Measurements from ENCODE around the gene FAM174C.

FAM174C gene

DNA sequence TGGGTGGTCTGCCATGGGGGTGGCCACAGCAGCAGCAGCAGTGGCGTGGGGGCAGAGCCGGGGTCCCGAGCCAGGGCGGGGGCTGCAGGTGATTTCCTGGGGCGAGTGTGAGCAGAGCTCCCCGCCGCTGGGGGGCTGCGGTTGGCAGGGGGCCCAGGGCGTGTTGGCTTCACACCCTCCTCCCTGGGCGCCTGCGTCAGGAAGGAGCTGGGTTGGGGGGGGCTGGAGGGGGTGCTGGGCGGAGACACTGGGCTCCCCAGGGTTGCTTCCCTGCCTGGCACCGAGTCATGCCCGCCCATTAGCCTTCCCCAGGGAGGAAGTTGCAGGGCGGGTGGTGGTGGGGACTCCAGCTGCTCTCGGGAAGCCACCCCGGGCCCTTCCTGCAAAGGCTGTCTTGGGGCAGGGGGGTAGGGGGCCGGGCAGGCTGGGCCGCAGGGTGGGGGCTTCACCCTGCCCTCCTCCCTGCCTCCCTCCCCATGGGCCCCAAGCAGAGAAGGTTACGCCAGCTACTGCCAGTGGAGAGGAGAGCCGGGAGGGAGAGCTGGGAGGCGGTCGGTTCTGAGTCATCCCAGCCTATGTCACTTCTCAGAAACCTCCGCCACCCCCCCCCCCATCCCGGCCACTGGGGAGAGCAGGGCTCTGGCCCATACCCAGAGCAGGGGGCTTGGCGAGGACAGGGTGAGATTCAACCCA is 22.4 kb upstream of the FAM174C start (continued):
- TF ChIP-seq, protein P1, sequence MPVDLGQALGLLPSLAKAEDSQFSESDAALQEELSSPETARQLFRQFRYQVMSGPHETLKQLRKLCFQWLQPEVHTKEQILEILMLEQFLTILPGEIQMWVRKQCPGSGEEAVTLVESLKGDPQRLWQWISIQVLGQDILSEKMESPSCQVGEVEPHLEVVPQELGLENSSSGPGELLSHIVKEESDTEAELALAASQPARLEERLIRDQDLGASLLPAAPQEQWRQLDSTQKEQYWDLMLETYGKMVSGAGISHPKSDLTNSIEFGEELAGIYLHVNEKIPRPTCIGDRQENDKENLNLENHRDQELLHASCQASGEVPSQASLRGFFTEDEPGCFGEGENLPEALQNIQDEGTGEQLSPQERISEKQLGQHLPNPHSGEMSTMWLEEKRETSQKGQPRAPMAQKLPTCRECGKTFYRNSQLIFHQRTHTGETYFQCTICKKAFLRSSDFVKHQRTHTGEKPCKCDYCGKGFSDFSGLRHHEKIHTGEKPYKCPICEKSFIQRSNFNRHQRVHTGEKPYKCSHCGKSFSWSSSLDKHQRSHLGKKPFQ (tag by site-specific recombination; IDR thresholded peaks at IDR 0.05), result peak; percentile 94
- TF ChIP-seq KLF16 (tag by site-specific recombination; IDR thresholded peaks at IDR 0.05) (peak; percentile 37; the same call in 1 of the 2 replicates), ZBTB1 (tag by site-specific recombination; IDR thresholded peaks at IDR 0.05) (no peak), ZNF629 (tag by site-specific recombination; IDR thresholded peaks at IDR 0.05) (peak; percentile 60; the same call in 1 of the 2 replicates), KLF9 (tag by site-specific recombination; IDR thresholded peaks at IDR 0.05; ENCODE audit: low read depth) (no peak), ZNF175 (tag by site-specific recombination; IDR thresholded peaks at IDR 0.05) (no peak), ZNF423 (tag by site-specific recombination; IDR thresholded peaks at IDR 0.05) (peak; percentile 85), ZNF223 (tag by site-specific recombination; IDR thresholded peaks at IDR 0.05) (no peak), ZNF19 (tag by site-specific recombination; IDR thresholded peaks at IDR 0.05; ENCODE audit: low read depth) (no peak), ZNF324 (tag by site-specific recombination; IDR thresholded peaks at IDR 0.05) (no peak), MZF1 (tag by site-specific recombination; IDR thresholded peaks at IDR 0.05; ENCODE audit: borderline replicate concordance) (no peak), SCRT2 (tag by site-specific recombination; IDR thresholded peaks at IDR 0.05) (no peak), ZNF184 (tag by site-specific recombination; IDR thresholded peaks at IDR 0.05) (no peak), ZSCAN16 (tag by site-specific recombination; IDR thresholded peaks at IDR 0.05) (0 out of 2 replicates have a peak, but pooled peaks have one; percentile 59), GLIS1 (tag by site-specific recombination; IDR thresholded peaks at IDR 0.05) (peak; percentile 96), ZNF157 (tag by site-specific recombination; IDR thresholded peaks at IDR 0.05) (no peak), OSR2 (tag by site-specific recombination; IDR thresholded peaks at IDR 0.05) (peak; percentile 45; the same call in 1 of the 2 replicates), ZIC2 (tag by site-specific recombination; IDR thresholded peaks at IDR 0.05) (peak; percentile 94), HOXD13 (CRISPR knock-in tag; IDR thresholded peaks at IDR 0.05; ENCODE audit: borderline replicate concordance) (no peak), ZNF610 (tag by site-specific recombination; IDR thresholded peaks at IDR 0.05; ENCODE audit: borderline replicate concordance) (no peak), ZNF596 (tag by site-specific recombination; IDR thresholded peaks at IDR 0.05) (no peak), ZNF473 (tag by site-specific recombination; IDR thresholded peaks at IDR 0.05) (no peak), ZNF433 (tag by site-specific recombination; IDR thresholded peaks at IDR 0.05; ENCODE audit: low read depth) (no peak), ZNF830 (tag by site-specific recombination; IDR thresholded peaks at IDR 0.05; ENCODE audit: low read depth) (no peak), ZXDB (tag by site-specific recombination; IDR thresholded peaks at IDR 0.05) (peak; percentile 19; the same call in 1 of the 2 replicates), ZNF114 (tag by site-specific recombination; IDR thresholded peaks at IDR 0.05) (no peak), ZNF426 (tag by site-specific recombination; IDR thresholded peaks at IDR 0.05) (no peak), OVOL3 (tag by site-specific recombination; IDR thresholded peaks at IDR 0.05) (no peak)
- TF ChIP-seq, protein P2, sequence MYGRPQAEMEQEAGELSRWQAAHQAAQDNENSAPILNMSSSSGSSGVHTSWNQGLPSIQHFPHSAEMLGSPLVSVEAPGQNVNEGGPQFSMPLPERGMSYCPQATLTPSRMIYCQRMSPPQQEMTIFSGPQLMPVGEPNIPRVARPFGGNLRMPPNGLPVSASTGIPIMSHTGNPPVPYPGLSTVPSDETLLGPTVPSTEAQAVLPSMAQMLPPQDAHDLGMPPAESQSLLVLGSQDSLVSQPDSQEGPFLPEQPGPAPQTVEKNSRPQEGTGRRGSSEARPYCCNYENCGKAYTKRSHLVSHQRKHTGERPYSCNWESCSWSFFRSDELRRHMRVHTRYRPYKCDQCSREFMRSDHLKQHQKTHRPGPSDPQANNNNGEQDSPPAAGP (tag by site-specific recombination; IDR thresholded peaks at IDR 0.05), result peak; percentile 55; the same call in 1 of the 2 replicates
- TF ChIP-seq, protein P3, sequence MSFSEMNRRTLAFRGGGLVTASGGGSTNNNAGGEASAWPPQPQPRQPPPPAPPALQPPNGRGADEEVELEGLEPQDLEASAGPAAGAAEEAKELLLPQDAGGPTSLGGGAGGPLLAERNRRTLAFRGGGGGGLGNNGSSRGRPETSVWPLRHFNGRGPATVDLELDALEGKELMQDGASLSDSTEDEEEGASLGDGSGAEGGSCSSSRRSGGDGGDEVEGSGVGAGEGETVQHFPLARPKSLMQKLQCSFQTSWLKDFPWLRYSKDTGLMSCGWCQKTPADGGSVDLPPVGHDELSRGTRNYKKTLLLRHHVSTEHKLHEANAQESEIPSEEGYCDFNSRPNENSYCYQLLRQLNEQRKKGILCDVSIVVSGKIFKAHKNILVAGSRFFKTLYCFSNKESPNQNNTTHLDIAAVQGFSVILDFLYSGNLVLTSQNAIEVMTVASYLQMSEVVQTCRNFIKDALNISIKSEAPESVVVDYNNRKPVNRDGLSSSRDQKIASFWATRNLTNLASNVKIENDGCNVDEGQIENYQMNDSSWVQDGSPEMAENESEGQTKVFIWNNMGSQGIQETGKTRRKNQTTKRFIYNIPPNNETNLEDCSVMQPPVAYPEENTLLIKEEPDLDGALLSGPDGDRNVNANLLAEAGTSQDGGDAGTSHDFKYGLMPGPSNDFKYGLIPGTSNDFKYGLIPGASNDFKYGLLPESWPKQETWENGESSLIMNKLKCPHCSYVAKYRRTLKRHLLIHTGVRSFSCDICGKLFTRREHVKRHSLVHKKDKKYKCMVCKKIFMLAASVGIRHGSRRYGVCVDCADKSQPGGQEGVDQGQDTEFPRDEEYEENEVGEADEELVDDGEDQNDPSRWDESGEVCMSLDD (tag by site-specific recombination; IDR thresholded peaks at IDR 0.05), result peak; percentile 69
- TF ChIP-seq, protein P4, sequence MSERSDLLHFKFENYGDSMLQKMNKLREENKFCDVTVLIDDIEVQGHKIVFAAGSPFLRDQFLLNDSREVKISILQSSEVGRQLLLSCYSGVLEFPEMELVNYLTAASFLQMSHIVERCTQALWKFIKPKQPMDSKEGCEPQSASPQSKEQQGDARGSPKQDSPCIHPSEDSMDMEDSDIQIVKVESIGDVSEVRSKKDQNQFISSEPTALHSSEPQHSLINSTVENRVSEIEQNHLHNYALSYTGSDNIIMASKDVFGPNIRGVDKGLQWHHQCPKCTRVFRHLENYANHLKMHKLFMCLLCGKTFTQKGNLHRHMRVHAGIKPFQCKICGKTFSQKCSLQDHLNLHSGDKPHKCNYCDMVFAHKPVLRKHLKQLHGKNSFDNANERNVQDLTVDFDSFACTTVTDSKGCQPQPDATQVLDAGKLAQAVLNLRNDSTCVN (tag by site-specific recombination; optimal IDR thresholded peaks at IDR 0.05), result peak; percentile 27
- TF ChIP-seq, protein P5, sequence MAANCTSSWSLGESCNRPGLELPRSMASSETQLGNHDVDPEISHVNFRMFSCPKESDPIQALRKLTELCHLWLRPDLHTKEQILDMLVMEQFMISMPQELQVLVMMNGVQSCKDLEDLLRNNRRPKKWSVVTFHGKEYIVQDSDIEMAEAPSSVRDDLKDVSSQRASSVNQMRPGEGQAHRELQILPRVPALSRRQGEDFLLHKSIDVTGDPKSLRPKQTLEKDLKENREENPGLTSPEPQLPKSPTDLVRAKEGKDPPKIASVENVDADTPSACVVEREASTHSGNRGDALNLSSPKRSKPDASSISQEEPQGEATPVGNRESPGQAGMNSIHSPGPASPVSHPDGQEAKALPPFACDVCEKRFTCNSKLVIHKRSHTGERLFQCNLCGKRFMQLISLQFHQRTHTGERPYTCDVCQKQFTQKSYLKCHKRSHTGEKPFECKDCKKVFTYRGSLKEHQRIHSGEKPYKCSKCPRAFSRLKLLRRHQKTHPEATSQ (tag by site-specific recombination; IDR thresholded peaks at IDR 0.05), result no peak
- TF ChIP-seq, protein P6, sequence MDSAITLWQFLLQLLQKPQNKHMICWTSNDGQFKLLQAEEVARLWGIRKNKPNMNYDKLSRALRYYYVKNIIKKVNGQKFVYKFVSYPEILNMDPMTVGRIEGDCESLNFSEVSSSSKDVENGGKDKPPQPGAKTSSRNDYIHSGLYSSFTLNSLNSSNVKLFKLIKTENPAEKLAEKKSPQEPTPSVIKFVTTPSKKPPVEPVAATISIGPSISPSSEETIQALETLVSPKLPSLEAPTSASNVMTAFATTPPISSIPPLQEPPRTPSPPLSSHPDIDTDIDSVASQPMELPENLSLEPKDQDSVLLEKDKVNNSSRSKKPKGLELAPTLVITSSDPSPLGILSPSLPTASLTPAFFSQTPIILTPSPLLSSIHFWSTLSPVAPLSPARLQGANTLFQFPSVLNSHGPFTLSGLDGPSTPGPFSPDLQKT (IDR thresholded peaks at IDR 0.05; ENCODE audit: borderline replicate concordance, low read depth, low read length), result no peak
